Stimulated activated CD4-positive, alpha-beta T cell treated with anti-CD3 and anti-CD28 coated beads, Interleukin-15, amount 100 ng/mL, for 24 hours (primary cell): ENCODE data around the gene C1orf226.
"Not testable (repeated sequence)": the region's sequence is repeated elsewhere in the genome, so short reads cannot be mapped to it uniquely, and the experiment has no call there.

ENCODE experiments used
- DNase-seq: peaks from one replicate; pipeline ENCODE4 v3.0.0-alpha.2; 2020

The C1orf226 gene, protein sequence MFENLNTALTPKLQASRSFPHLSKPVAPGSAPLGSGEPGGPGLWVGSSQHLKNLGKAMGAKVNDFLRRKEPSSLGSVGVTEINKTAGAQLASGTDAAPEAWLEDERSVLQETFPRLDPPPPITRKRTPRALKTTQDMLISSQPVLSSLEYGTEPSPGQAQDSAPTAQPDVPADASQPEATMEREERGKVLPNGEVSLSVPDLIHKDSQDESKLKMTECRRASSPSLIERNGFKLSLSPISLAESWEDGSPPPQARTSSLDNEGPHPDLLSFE

GRCh38 chr1:162381383-162381782 is at the start of gene C1orf226:
Gene C1orf226 (plus strand): TSS chr1:162381728. CDS start chr1:162381902, 174 bp downstream.
- DNase-seq = no peak

GRCh38 chr1:162333991-162334390 is 47.5 kb upstream of the C1orf226 start:
- no peak for DNase-seq

GRCh38 chr1:162335126-162335525 is 46.4 kb upstream of the C1orf226 start:
- no peak for DNase-seq

DNA sequence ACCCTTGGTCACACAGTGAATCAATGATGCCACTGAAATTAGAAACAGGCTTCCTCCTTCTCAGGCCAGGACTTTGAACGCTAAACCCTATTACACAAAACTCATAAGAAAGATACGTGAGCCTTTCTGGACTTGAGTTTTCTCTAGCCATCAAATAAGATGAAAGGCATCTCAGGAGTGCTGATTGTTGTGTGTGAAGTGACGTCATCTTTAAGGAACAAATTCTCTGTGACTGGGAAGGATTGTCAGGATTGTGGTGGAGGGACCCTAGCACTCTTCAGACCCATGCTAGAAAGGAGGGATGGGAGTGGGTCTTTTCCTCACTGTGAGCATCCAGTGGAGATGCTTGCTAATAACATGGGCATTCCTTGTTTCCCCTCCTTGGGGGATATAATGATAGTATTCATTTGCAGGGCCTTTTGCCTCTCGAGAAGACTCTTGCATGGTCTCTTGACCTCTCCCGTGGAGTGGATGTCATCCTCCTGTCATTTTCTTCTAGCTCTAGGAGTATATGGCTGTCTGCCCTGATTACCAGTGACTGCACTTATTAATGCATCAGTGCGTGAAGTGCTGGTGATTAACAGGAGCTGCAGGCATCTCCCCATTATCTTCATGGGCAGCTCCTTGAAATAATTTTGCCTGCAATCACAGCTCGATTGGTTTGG is 44.8 kb upstream of the C1orf226 start:
- no peak for DNase-seq

- no peak for DNase-seq
These were observed 39.0 kb upstream of the C1orf226 start for GRCh38 chr1:162342452-162342983.

GRCh38 chr1:162343470-162343869 is 38.1 kb upstream of the C1orf226 start:
- DNase-seq = no peak

DNA sequence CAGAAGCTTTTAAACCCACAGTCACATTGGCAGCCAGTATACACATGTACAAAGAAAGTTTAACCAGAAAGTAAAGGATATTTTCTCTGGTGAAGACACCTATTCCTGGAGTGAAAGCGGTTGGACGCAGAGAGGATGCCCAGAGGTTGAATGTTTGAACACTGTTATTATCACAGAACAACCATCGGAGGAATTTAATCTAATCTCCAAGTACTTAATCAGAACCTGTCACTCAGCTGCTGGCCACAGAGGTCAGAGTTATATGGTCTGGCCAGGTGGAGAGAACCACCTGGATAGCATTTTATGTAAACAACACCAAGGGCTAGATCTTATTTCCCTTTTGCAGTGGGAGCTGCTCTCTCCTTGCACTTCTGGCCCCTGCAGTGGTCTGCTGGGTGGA is 34.2 kb upstream of the C1orf226 start:
- DNase-seq = no peak

- DNase-seq = no peak
These were observed 31.7 kb upstream of the C1orf226 start for GRCh38 chr1:162349635-162350330.

GRCh38 chr1:162351246-162351842 is 30.2 kb upstream of the C1orf226 start:
- no peak for DNase-seq

DNA sequence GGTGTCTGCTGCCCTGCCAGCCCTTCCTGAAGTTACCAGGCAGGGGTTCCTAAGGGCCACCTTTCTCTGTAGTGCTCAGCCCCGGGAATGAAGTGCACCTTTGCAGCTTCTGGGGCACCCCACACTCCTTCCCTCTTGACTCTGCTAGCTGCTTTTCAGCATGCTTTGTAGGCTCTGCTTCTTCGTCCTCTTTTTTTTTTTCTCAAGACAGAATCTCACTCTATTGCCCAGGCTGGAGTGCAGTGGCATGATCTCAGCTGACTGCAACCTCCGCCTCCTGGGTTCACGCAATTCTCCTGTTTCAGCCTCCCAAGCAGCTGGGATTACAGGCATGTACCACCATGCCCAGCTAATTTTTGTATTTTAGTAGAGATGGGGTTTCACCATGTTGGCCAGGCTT is 29.7 kb upstream of the C1orf226 start:
- not testable (repeated sequence) for DNase-seq

- no peak for DNase-seq
These were observed 28.4 kb upstream of the C1orf226 start for GRCh38 chr1:162353078-162353477.

- DNase-seq = no peak
These were observed 27.8 kb upstream of the C1orf226 start for GRCh38 chr1:162353702-162354101.

- no peak for DNase-seq
These were observed 23.8 kb upstream of the C1orf226 start for GRCh38 chr1:162357681-162358266.

DNA sequence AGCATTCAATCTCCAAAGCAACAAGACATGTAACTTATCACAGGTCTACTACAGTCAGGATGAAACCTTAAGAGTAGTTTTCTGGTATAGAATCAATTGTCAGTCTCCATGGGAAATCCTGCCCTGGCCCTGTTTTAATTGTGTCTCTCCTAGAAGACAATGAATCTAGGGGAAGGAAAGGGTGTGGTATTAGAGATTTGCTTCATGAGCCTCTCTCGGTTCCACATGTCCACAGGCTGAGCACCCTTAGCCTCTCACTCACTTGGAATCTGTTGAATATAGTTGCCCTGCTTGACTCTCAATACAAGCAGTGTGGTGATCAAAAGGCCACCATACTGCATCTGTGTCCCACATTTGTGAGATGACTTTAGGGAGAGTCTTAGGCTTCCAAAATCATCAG is 22.6 kb upstream of the C1orf226 start:
- DNase-seq = no peak

- no peak for DNase-seq
These were observed 21.8 kb upstream of the C1orf226 start for GRCh38 chr1:162359523-162360236.

DNA sequence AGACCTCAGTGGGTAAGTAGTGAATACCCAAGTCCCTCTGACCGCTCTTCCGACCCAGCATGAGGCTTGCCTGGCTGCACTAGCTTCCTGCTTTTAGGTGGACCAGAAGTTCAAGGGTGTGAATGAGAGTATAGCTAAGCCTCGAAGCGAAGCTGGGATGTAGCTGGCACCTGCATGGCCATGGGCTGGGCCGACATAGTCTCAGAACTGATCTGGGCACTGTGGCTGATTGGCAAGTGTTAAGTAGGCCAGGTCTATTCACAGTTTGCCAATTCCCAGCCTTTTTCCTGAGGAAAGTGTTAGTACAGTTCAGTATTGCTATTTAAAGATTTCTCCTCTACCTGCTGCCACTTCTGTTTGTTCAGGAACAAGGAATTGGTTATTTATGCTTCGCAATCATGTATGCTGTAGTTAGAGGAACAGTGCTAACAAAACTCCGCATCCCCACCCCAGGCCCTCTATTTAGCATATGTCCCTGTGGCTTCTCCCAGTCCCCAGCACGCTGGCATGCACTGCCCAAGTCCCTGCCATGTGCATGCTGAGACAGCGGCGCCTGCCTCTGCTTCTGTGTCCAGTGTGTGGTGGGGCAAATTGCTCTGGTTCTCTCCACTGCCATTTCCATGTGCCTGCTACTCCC is 21.2 kb upstream of the C1orf226 start:
- DNase-seq = no peak

- no peak for DNase-seq
These were observed 20.7 kb upstream of the C1orf226 start for GRCh38 chr1:162360874-162361260.

DNA sequence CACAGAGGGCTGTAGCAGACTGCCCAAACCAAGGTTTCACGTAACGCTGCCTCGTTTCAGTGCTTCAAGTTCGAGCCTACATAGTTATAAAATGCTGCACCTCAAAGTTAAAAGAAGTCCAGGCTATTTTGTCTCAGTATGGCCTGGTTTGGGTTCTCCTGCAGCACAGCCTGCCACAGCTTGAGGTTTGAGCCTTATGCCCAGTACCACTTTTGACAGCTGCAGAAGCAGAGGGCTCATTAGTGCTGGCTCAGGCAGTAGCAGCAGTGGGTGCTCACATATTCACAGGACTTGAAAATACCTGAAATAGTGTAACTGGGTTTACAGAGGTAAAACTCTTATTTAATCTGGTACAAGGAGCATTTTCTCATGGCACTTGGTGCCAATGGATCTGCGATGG is 20.2 kb upstream of the C1orf226 start:
- DNase-seq = no peak

DNA sequence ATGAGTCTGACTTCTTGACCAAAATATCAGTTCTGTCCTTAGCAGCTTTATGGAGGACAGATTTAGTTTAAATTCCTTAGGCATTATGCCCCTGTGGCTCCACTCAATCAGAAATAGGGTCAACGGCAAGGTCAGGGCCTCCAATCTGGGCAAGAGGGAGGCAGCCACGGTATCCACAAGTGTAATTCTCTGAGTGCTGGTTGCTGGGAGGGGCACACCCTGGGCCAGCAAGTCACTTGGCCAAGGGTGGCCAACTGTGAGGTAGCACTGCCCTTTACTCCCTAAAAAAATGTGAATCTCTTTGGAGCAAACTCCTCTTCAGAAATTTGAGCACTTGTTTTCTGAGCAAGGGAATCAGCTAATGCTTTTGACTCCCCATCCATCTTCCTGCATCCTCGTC is 17.7 kb upstream of the C1orf226 start:
- no peak for DNase-seq

- no peak for DNase-seq
These were observed 17.0 kb upstream of the C1orf226 start for GRCh38 chr1:162364498-162364897.

DNA sequence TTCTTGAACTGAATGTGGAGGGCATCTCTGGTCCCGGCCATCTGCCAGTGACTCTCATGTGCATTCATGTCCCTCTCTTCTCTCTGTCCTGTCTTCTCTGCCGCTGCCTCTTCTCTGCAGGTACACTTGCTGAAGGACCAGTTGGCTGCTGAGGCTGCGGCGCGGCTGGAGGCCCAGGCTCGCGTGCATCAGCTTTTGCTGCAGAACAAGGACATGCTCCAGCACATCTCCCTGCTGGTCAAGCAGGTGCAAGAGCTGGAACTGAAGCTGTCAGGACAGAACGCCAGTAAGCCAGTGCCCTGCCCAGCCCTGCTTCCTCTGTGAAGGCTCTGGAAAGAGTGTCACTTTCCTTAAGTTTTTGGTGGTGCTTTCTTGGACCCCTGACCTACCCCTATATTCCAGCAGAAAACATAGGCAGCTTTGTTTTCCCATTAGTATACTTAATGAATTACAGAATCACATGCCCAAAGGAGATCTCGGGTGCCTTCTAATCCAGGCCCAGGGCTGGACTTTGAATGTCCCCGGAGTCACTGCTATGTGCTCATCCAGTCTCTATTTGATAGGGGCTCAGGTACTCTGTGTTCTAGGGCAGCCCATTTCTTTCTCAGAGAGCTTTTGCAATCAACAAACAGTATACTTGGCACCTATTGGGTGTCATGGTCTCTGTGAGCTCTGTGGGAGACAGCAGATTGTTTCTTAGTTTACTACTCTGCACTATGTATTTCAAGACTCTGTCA is 16.1 kb upstream of the C1orf226 start:
- DNase-seq = no peak
